H1 (cell line): Measurements from ENCODE around the gene SPATA7. TPM values are rescaled to one million over a fixed set of nuclear protein-coding genes. Genes with fewer than 3 reads are reported as not detected.

Experiments used
- CTCF ChIA-PET: fragments of 300-600 bp; sonication (Branson Sonifier 250); formaldehyde crosslinking; loops from one replicate; lab custom pipeline; 2021; ENCODE audit not compliant: partially characterized antibody; lab: Charles Lee
- POLR2A ChIA-PET: fragments of 300-600 bp; sonication (Branson Sonifier 250); formaldehyde crosslinking; loops from one replicate; lab custom pipeline; 2021; ENCODE audit warnings: inconsistent platforms; ENCODE audit not compliant: partially characterized antibody; lab: Charles Lee
- DNase-seq, 2 experiments: peaks; one replicate each; pipeline versions ENCODE4 v3.0.0 to v3.0.0-alpha.2; 2010 to 2022; ENCODE audit warnings: low spot score in 2 of 2, low read depth in 1 of 2, mixed read lengths in 1 of 2
- FAIRE-seq: peaks from 2 replicates; lab custom pipeline; 2011; peaks lifted over from hg19 to GRCh38; lab: Jason Lieb, UNC
- H2AFZ ChIP-seq: 2 replicates; pipeline ENCODE4 v1.8.1; 2012; ENCODE audit warnings: low read length, inconsistent platforms
- H2AK5ac ChIP-seq: 2 replicates; pipeline ENCODE4 v1.6.1; 2013; ENCODE audit warnings: low read depth, low read length
- H2BK120ac ChIP-seq: replicated peaks from 2 replicates; pipeline ENCODE3; 2013; ENCODE audit warnings: low read depth, low read length, inconsistent platforms
- H2BK12ac ChIP-seq: 2 replicates; pipeline ENCODE4 v1.6.1; 2013; ENCODE audit warnings: low read depth, low read length
- H2BK15ac ChIP-seq: 2 replicates; pipeline ENCODE4 v1.6.1; 2013; ENCODE audit warnings: low read length
- H2BK20ac ChIP-seq: 2 replicates; pipeline ENCODE4 v1.6.1; 2013; ENCODE audit warnings: low read length
- H2BK5ac ChIP-seq: 2 replicates; pipeline ENCODE4 v1.6.1; 2013; ENCODE audit warnings: low read depth, low read length
- H3K14ac ChIP-seq: 2 replicates; pipeline ENCODE4 v1.6.1; 2013; ENCODE audit warnings: inconsistent platforms; ENCODE audit not compliant: insufficient read length
- H3K18ac ChIP-seq: 2 replicates; pipeline ENCODE4 v1.6.1; 2013; ENCODE audit warnings: low read length; ENCODE audit errors: extremely low read depth
- H3K23ac ChIP-seq: 2 replicates; pipeline ENCODE4 v1.6.1; 2013; ENCODE audit warnings: inconsistent platforms; ENCODE audit not compliant: insufficient read length
- H3K23me2 ChIP-seq: 2 replicates; pipeline ENCODE4 v1.6.1; 2013; ENCODE audit warnings: low read depth, low read length
- H3K27ac ChIP-seq: 2 replicates; pipeline ENCODE4 v1.6.1; 2011; ENCODE audit warnings: low read depth, low read length, inconsistent platforms
- H3K27me3 ChIP-seq, 4 experiments: replicated peaks in 1 of 4; 1 replicate in 1 of 4; 2 replicates in 3 of 4; pipeline versions ENCODE4 v1.6.1 to v1.8.1; 2011 to 2013; ENCODE audit warnings: low read length in 3 of 4, mild to moderate bottlenecking in 3 of 4, inconsistent platforms in 2 of 4, mixed read lengths in 2 of 4, moderate library complexity in 1 of 4; ENCODE audit not compliant: control insufficient read depth in 3 of 4, insufficient read depth in 3 of 4; ENCODE audit errors: extremely low read depth in 1 of 4
- H3K36me3 ChIP-seq, 4 experiments: 2 replicates each; pipeline versions ENCODE4 v1.6.1 to v1.8.1; 2011 to 2013; ENCODE audit warnings: mild to moderate bottlenecking in 4 of 4, low read length in 3 of 4, moderate library complexity in 2 of 4, control low read depth in 1 of 4, inconsistent platforms in 1 of 4; ENCODE audit not compliant: insufficient read depth in 4 of 4, control insufficient read depth in 2 of 4
- H3K4ac ChIP-seq: replicated peaks from 2 replicates; pipeline ENCODE3; 2013; ENCODE audit warnings: low read length, low read depth, mixed read lengths, inconsistent platforms; ENCODE audit not compliant: insufficient read length
- H3K4me1 ChIP-seq, 4 experiments: replicated peaks in 1 of 4; 1 replicate in 1 of 4; 2 replicates in 3 of 4; pipeline versions ENCODE4 v1.6.1 to v1.8.1; 2011 to 2013; ENCODE audit warnings: low read length in 3 of 4, inconsistent platforms in 2 of 4, mixed read lengths in 1 of 4; ENCODE audit not compliant: insufficient read depth in 4 of 4, control insufficient read depth in 3 of 4
- H3K4me2 ChIP-seq, 2 experiments: 2 replicates each; pipeline versions ENCODE4 v1.6.1 to v1.8.1; 2011 to 2013; ENCODE audit warnings: low read depth in 2 of 2, low read length in 2 of 2, control low read depth in 1 of 2, inconsistent platforms in 1 of 2, mild to moderate bottlenecking in 1 of 2; ENCODE audit not compliant: insufficient read depth in 1 of 2
- H3K4me3 ChIP-seq, 4 experiments: fragments of 200-600, 300-600 bp in 1 of 4; sonication (generic), shearing (Covaris generic), sonication (Bioruptor Twin) in 1 of 4; 2 replicates each; pipeline versions ENCODE4 v1.5.1 to v1.8.1; 2011 to 2016; ENCODE audit warnings: low read length in 4 of 4, low read depth in 3 of 4, control low read depth in 2 of 4, inconsistent platforms in 2 of 4, mild to moderate bottlenecking in 2 of 4, mixed read lengths in 1 of 4, moderate library complexity in 1 of 4; ENCODE audit not compliant: insufficient read depth in 2 of 4; ENCODE audit errors: extremely low read depth in 1 of 4
- H3K56ac ChIP-seq: replicated peaks from 2 replicates; pipeline ENCODE3; 2013; ENCODE audit warnings: low read depth, mild to moderate bottlenecking, mixed read lengths, low read length, inconsistent platforms; ENCODE audit not compliant: insufficient read length
- H3K79me1 ChIP-seq: 2 replicates; pipeline ENCODE4 v1.6.1; 2013; ENCODE audit warnings: low read depth, low read length, control low read depth
- H3K79me2 ChIP-seq, 2 experiments: 2 replicates each; pipeline versions ENCODE4 v1.6.1 to v1.8.1; 2012 to 2013; ENCODE audit warnings: low read length in 2 of 2, mild to moderate bottlenecking in 2 of 2, inconsistent platforms in 1 of 2; ENCODE audit not compliant: insufficient read depth in 2 of 2, control insufficient read depth in 1 of 2
- H3K9ac ChIP-seq, 4 experiments: replicated peaks in 1 of 4; 1 replicate in 1 of 4; 2 replicates in 3 of 4; pipeline versions ENCODE4 v1.6.1 to v1.8.1; 2011 to 2013; ENCODE audit warnings: low read depth in 3 of 4, low read length in 3 of 4, control low read depth in 2 of 4, mild to moderate bottlenecking in 2 of 4, moderate library complexity in 2 of 4, inconsistent platforms in 1 of 4; ENCODE audit errors: extremely low read depth in 1 of 4
- H3K9me3 ChIP-seq, 2 experiments: 2 replicates each; pipeline versions ENCODE4 v1.6.1 to v1.8.1; 2012 to 2013; ENCODE audit warnings: mild to moderate bottlenecking in 2 of 2, moderate library complexity in 2 of 2, control low read depth in 1 of 2, inconsistent platforms in 1 of 2, low read depth in 1 of 2, low read length in 1 of 2, mixed read lengths in 1 of 2; ENCODE audit not compliant: insufficient read depth in 2 of 2
- H4K20me1 ChIP-seq, 2 experiments: replicated peaks in 1 of 2; 2 replicates each; pipeline versions ENCODE3 to v1.8.1; 2011 to 2013; ENCODE audit warnings: inconsistent platforms in 2 of 2, low read length in 2 of 2, mild to moderate bottlenecking in 1 of 2; ENCODE audit not compliant: insufficient read depth in 2 of 2, control insufficient read depth in 1 of 2
- H4K5ac ChIP-seq: 2 replicates; pipeline ENCODE4 v1.6.1; 2013; ENCODE audit warnings: low read length, low read depth, mixed read lengths, inconsistent platforms; ENCODE audit not compliant: insufficient read length
- H4K8ac ChIP-seq: 2 replicates; pipeline ENCODE4 v1.8.0; 2013; ENCODE audit warnings: mild to moderate bottlenecking, moderate library complexity, low read length, inconsistent platforms; ENCODE audit not compliant: insufficient read depth; ENCODE audit errors: extremely low read depth
- H4K91ac ChIP-seq: replicated peaks from 2 replicates; pipeline ENCODE3; 2013; ENCODE audit warnings: low read length, mixed read lengths, inconsistent platforms; ENCODE audit not compliant: insufficient read length
- CBX8 ChIP-seq: fragments of 300-800, 300-1000 bp; sonication (generic); IDR thresholded peaks from 2 replicates; pipeline ENCODE4 v1.7.1; 2016; ENCODE audit warnings: low read depth, low read length, borderline replicate concordance
- CHD2 ChIP-seq: IDR thresholded peaks from 2 replicates; pipeline ENCODE4 v1.6.1; 2012; ENCODE audit warnings: low read length, improper control_type of control experiment
- CTBP2 ChIP-seq: IDR thresholded peaks from 2 replicates; pipeline ENCODE4 v1.7.0; 2011; ENCODE audit warnings: borderline replicate concordance, mild to moderate bottlenecking, moderate library complexity, mixed read lengths, low read length; ENCODE audit not compliant: insufficient read depth, insufficient read length
- EZH2 ChIP-seq: fragments of 200-600 bp; sonication (generic); IDR thresholded peaks from 2 replicates; pipeline ENCODE4 v1.7.1; 2012; ENCODE audit warnings: low read depth, mild to moderate bottlenecking, moderate library complexity, low read length, inconsistent platforms; ENCODE audit not compliant: severe bottlenecking
- FOSL1 ChIP-seq: IDR thresholded peaks from 2 replicates; pipeline ENCODE4 v1.6.1; 2011; ENCODE audit warnings: mild to moderate bottlenecking, low read depth, low read length, moderate library complexity; ENCODE audit not compliant: insufficient read depth
- HDAC6 ChIP-seq: IDR thresholded peaks from one replicate; pipeline ENCODE4 v1.7.1; 2012; ENCODE audit warnings: low read depth, mild to moderate bottlenecking, inconsistent platforms, low read length, moderate library complexity
- KDM4A ChIP-seq: IDR thresholded peaks from one replicate; pipeline ENCODE4 v1.7.1; 2012; ENCODE audit warnings: low read depth, mild to moderate bottlenecking, moderate library complexity, low read length, inconsistent platforms; ENCODE audit not compliant: severe bottlenecking
- NRF1 ChIP-seq: IDR thresholded peaks from 2 replicates; pipeline ENCODE4 v1.6.1; 2011; ENCODE audit warnings: mild to moderate bottlenecking, low read depth, low read length, improper control_type of control experiment
- POLR2AphosphoS5 ChIP-seq: IDR thresholded peaks from 2 replicates; pipeline ENCODE4 v1.6.1; 2011; ENCODE audit warnings: low read depth, low read length
- SP2 ChIP-seq: IDR thresholded peaks from 2 replicates; pipeline ENCODE4 v1.6.1; 2012; ENCODE audit warnings: mild to moderate bottlenecking, low read length, inconsistent platforms
- TAF7 ChIP-seq: optimal IDR thresholded peaks from 2 replicates; pipeline ENCODE3; 2011; ENCODE audit warnings: low read depth, mild to moderate bottlenecking, inconsistent platforms, low read length, moderate library complexity, borderline replicate concordance
- ZNF274 ChIP-seq: IDR thresholded peaks from 2 replicates; pipeline ENCODE4 v1.7.0; 2012; ENCODE audit warnings: low read length, borderline replicate concordance; ENCODE audit errors: extremely low read depth
- polyA plus RNA-seq, 7 experiments: library from polyadenylated mRNA; depleted of rRNA in 3 of 7; stranded (reverse) in 5 of 7; unstranded in 2 of 7; fragments of >200 nt in 5 of 7; fragments of 200-250 nt in 2 of 7; gene quantifications; 1 replicate in 5 of 7; 2 replicates in 1 of 7; 4 replicates in 1 of 7; pipeline versions ENCODE4 v1.2.1 to v1.2.3, GENCODE V29; 2011 to 2013; ENCODE audit warnings: missing spikeins in 2 of 7, mixed read lengths in 2 of 7
- total RNA-seq: library from RNA; stranded (reverse); fragmentation: NEBNext Ultra II Directional; extraction: Animal tissue kit (Norgen Biotek cat#: 25700); gene quantifications from 2 replicates; pipeline ENCODE4 v1.2.1, GENCODE V29; 2021
- TF ChIP-seq, protein P1 (sequence below): IDR thresholded peaks from 2 replicates; pipeline ENCODE4 v1.6.1; 2011; ENCODE audit warnings: low read depth, mild to moderate bottlenecking, low read length; ENCODE audit not compliant: insufficient read depth
- TF ChIP-seq, protein P2 (sequence below): IDR thresholded peaks from 2 replicates; pipeline ENCODE4 v1.6.1; 2011; ENCODE audit warnings: low read length, improper control_type of control experiment

The SPATA7 gene
- total and polyA plus RNA-seq, 2 of the 8 experiments (the other 6 are each of a cell fraction or from before 2014, with no cell fraction given): 3.8 to 6.7 TPM

DNA sequence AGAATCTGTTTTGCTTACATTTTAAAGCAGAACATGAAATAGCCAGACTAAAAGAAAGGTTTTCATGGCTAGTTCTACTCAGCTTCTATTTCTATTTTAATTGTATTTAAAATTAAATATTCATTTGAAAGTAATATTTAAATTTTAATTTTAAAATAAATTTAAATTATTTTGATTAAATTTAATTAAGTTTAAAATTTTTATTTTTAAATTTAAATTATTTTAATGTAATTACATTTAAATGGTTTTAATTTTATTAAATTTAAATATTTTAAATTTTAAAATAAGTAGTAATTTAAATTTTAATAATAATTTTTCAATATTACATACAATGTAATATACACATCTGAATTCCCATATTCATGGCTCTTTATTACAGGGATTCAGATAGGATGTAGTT, 45.1 kb upstream of the SPATA7 start:
- Histone ChIP-seq H2BK15ac (no peak overlapping the region), H3K23ac (no peak overlapping the region), H3K4me1 (no peaks in the 10 kb centered on the region), H3K27me3 (no peaks in the 10 kb centered on the region), H3K36me3 (no peaks in the 10 kb centered on the region), H4K8ac (no peak overlapping the region), H4K5ac (no peak overlapping the region), H3K9me3 (no peaks in the 10 kb centered on the region), H3K79me1 (no peaks in the 10 kb centered on the region), H4K20me1 (no peaks in the 10 kb centered on the region), H3K56ac (no peak overlapping the region), H3K4me2 (no peak overlapping the region), H3K4ac (no peak overlapping the region), H3K4me3 (no peak overlapping the region), H2BK20ac (no peak overlapping the region), H2AK5ac (no peak overlapping the region), H3K23me2 (no peaks in the 10 kb centered on the region), H3K79me2 (no peaks in the 10 kb centered on the region), H2BK5ac (no peak overlapping the region), H3K9ac (no peak overlapping the region), H3K14ac (no peak overlapping the region), H2AFZ (no peak overlapping the region), H2BK120ac (no peak overlapping the region), H3K18ac (no peak overlapping the region), H2BK12ac (no peak overlapping the region), H3K27ac (no peak overlapping the region), H4K91ac (no peak overlapping the region)
- ChIA-PET POLR2A (no interaction called here), CTCF (no interaction called here)
- no peak for FAIRE-seq
- no peak for DNase-seq
- TF ChIP-seq NRF1 (no peak), TAF7 (no peak), CTBP2 (no peak), FOSL1 (no peak), POLR2AphosphoS5 (no peak), ZNF274 (no peak), CHD2 (no peak), SP2 (no peak), CBX8 (no peak), EZH2 (no peak), KDM4A (no peak), HDAC6 (no peak)
- TF ChIP-seq, protein P1, sequence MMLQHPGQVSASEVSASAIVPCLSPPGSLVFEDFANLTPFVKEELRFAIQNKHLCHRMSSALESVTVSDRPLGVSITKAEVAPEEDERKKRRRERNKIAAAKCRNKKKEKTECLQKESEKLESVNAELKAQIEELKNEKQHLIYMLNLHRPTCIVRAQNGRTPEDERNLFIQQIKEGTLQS: no peak
- TF ChIP-seq, protein P2, sequence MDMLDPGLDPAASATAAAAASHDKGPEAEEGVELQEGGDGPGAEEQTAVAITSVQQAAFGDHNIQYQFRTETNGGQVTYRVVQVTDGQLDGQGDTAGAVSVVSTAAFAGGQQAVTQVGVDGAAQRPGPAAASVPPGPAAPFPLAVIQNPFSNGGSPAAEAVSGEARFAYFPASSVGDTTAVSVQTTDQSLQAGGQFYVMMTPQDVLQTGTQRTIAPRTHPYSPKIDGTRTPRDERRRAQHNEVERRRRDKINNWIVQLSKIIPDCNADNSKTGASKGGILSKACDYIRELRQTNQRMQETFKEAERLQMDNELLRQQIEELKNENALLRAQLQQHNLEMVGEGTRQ: no peak
